ENCODE measurements around the gene PHF2. TPM values are rescaled to one million over a fixed set of nuclear protein-coding genes. Genes with fewer than 3 reads are reported as not detected.

PHF2 gene
- total and polyA plus RNA-seq, 2 of the 4 experiments (the other 2 are of a cell fraction) = 5.9 to 9.5 TPM

GRCh38 chr9:93636172-93636661 lies 59.8 kb downstream of the PHF2 start:
- no peaks in the 10 kb centered on the region for H3K27me3 ChIP-seq (ENCODE audit: control insufficient read depth, insufficient read depth, low read length)
- CTCF ChIA-PET = no interaction called here
- H2AK9ac ChIP-seq (replicated peaks; ENCODE audit: low read depth, low read length, poor library complexity) = no peak overlapping the region
- H3K56ac ChIP-seq (ENCODE audit: extremely low read depth, insufficient read depth, low read length) = no peak overlapping the region
- POLR2A ChIA-PET (ENCODE audit: unreplicated experiment) = no interaction called here
- H2AFZ ChIP-seq (replicated peaks; ENCODE audit: low read length, poor library complexity) = no peak overlapping the region
- no peak overlapping the region for H2AK5ac ChIP-seq (ENCODE audit: low read depth, low read length)
- no CpG with 5 or more reads among the region's 15 CpGs for WGBS, 2 experiments (ENCODE audit: extremely low coverage in 2 of 2, insufficient read length in 1 of 2)
- H2BK20ac ChIP-seq (ENCODE audit: low read depth, low read length) = no peak overlapping the region
- TF ChIP-seq FOS (IDR thresholded peaks at IDR 0.05; ENCODE audit: low read depth, low read length) (no peak), POLR2A (IDR thresholded peaks at IDR 0.05; ENCODE audit: low read depth, low read length) (no peak), RAD21 (IDR thresholded peaks at IDR 0.05; ENCODE audit: low read length) (no peak), BHLHE40 (IDR thresholded peaks at IDR 0.05; ENCODE audit: low read depth, low read length) (no peak), SMC3 (IDR thresholded peaks at IDR 0.05; ENCODE audit: low read depth, low read length) (no peak), NFE2L2 (IDR thresholded peaks at IDR 0.05; ENCODE audit: low read depth, low read length) (no peak)
- no peaks in the 10 kb centered on the region; the same call in 1 of the 2 replicates for H4K20me1 ChIP-seq (ENCODE audit: insufficient read depth, low read length)
- H3K79me1 ChIP-seq (ENCODE audit: low read depth in 1 of 2, low read length in 2 of 2) = peaks cover 0 to 4% of the 10 kb centered on the region in 2 experiments; a peak in 1 of 4 replicates
- no peak overlapping the region for H3K23ac ChIP-seq (ENCODE audit: low read depth, low read length)
- 0 out of 2 replicates have a peak, but pooled peaks cover under 1% of the 10 kb centered on the region for H3K4me1 ChIP-seq (ENCODE audit: control insufficient read depth, insufficient read depth, low read length)
- ATAC-seq (ENCODE audit: low read depth) (no peak), DNase-seq (no peak)
- H3K14ac ChIP-seq (replicated peaks; ENCODE audit: low read depth, low read length) = no peak overlapping the region
- H2BK120ac ChIP-seq (ENCODE audit: low read depth, low read length) = no peak overlapping the region
- H4K5ac ChIP-seq (ENCODE audit: low read depth, low read length) = no peak overlapping the region
- no peak overlapping the region for H3K18ac ChIP-seq (ENCODE audit: low read depth, low read length)
- H3K4me3 ChIP-seq (ENCODE audit: insufficient read depth, low read depth, low read length) = no peak overlapping the region
- peaks cover 31% of the 10 kb centered on the region for H3K36me3 ChIP-seq (ENCODE audit: control insufficient read depth, insufficient read depth, low read length)
- H3K9me3 ChIP-seq (ENCODE audit: control insufficient read depth, insufficient read depth, low read length) = peaks cover 2% of the 10 kb centered on the region; the same call in 1 of the 2 replicates
- H3K4ac ChIP-seq (ENCODE audit: low read depth, low read length) = no peak overlapping the region
- no peak overlapping the region for H3K9ac ChIP-seq (ENCODE audit: low read depth, low read length)
- in situ Hi-C loops (cut with MboI; ENCODE audit: low sequenced_read_pairs) (no loop called here), dilution Hi-C loops (cut with HindIII; ENCODE audit: low sequenced_read_pairs, unreplicated experiment) (no loop called here), intact Hi-C loops (cut with micrococcal nuclease) (no loop called here)
- no peak overlapping the region for H4K91ac ChIP-seq (ENCODE audit: insufficient read depth, low read depth, low read length)
- H4K8ac ChIP-seq (ENCODE audit: low read depth in 2 of 2, low read length in 2 of 2) = no peak overlapping the region
- no peak overlapping the region for H2BK15ac ChIP-seq (ENCODE audit: low read depth, low read length)
- H3K27ac ChIP-seq (ENCODE audit: insufficient read depth, low read length) = no peak overlapping the region
- no peaks in the 10 kb centered on the region for H3K9me1 ChIP-seq (ENCODE audit: insufficient read depth, low read length)
- H3K4me2 ChIP-seq (ENCODE audit: low read depth, low read length) = no peak overlapping the region
- BruUV-seq (replicated peaks) = no TSS peak
- H2BK5ac ChIP-seq (ENCODE audit: low read depth, low read length, poor library complexity, severe bottlenecking) = no peak overlapping the region
